Right lobe of liver (tissue), 6 donors: ENCODE data around the gene KIF2B. TPM values are rescaled to one million over a fixed set of nuclear protein-coding genes. Genes with fewer than 3 reads are reported as not detected.

Experiments used
- ATAC-seq, 4 donors: fragments of 200-7000 bp; cut with Tn5 transposase; one replicate each; pipeline ENCODE4 v1.9.1; 2020; ENCODE audit warnings: mild to moderate bottlenecking in 4 of 4, moderate library complexity in 4 of 4
- DNase-seq, 3 donors: peaks; one replicate each; pipeline ENCODE4 v3.0.0-alpha.2; 2020
- H3K27ac ChIP-seq, 3 donors: fragments of 200-600 bp; one replicate each; pipeline ENCODE4 v1.8.0; 2022
- H3K27me3 ChIP-seq, 2 donors: fragments of 200-600 bp; one replicate each; pipeline ENCODE4 v1.8.0; 2022
- H3K36me3 ChIP-seq, 4 donors: fragments of 200-600 bp; sonication (generic) in 1 of 4; one replicate each; pipeline versions ENCODE4 v1.5.1 to v1.8.0; 2017 to 2022; ENCODE audit warnings: control low read depth in 1 of 4
- H3K4me1 ChIP-seq, 4 donors: fragments of 200-600 bp; sonication (generic) in 1 of 4; one replicate each; pipeline versions ENCODE4 v1.5.1 to v1.8.0; 2017 to 2022; ENCODE audit warnings: control low read depth in 1 of 4
- H3K4me3 ChIP-seq, 3 donors: fragments of 200-600 bp; one replicate each; pipeline ENCODE4 v1.8.0; 2022
- H3K9me3 ChIP-seq, 4 donors: fragments of 200-600 bp; sonication (generic) in 1 of 4; one replicate each; pipeline versions ENCODE4 v1.5.1 to v1.8.0; 2017 to 2022; ENCODE audit warnings: control low read depth in 1 of 4
- POLR2A ChIP-seq: fragments of 450-650 bp; IDR thresholded peaks from one replicate; pipeline ENCODE4 v1.6.1; 2017; ENCODE audit warnings: antibody characterized with exemption, mild to moderate bottlenecking
- WGBS: methylation state at CpG from one replicate; pipeline ENCODE4 v1.1.6; 2018; ENCODE audit warnings: low coverage, low lambda C conversion rate; ENCODE audit not compliant: insufficient coverage; ENCODE audit errors: missing lambda C conversion rate; 5-methylcytosine and 5-hydroxymethylcytosine counted together
- intact Hi-C, 2 donors: fragments of 100-400 bp; cut with DNase I; formaldehyde crosslinking; loops; one replicate each; pipeline versions ENCODE4 v1.11.2 to v1.14.1; 2022
- long read RNA-seq: library from polyadenylated mRNA; unstranded; transcript quantifications from one replicate; pipeline ENCODE4 v2.0.0, GENCODE V29; 2019
- total RNA-seq, 6 experiments: library from RNA; depleted of rRNA in 2 of 6; stranded (reverse); fragments of >200 nt in 2 of 6; fragmentation: NEBNext Ultra II Directional in 3 of 6; extraction: Animal tissue kit (Norgen Biotek cat#: 25700) in 3 of 6; gene quantifications; one replicate each; pipeline versions ENCODE4 v1.1.0 to v1.2.4, GENCODE V29; 2016 to 2023
- TF ChIP-seq, protein P1 (sequence below), 4 donors: fragments of 200-600 bp in 3 of 4; fragments of 450-650 bp in 1 of 4; IDR thresholded peaks; one replicate each; pipeline versions ENCODE4 v1.5.1 to v1.8.0; 2016 to 2022; ENCODE audit warnings: antibody characterized with exemption in 4 of 4, mild to moderate bottlenecking in 2 of 4
- donor health status: DM: no; HTN: yes; CAD: no.
- donor health status: DM: no; HTN: no; CAD: no.
- donor health status: DM: no; HTN: no; CAD: no.
- donor health status: DM: no; HTN: yes; CAD: no.
- donor health status: DM: no; HTN: yes; CAD: no.

Gene KIF2B
- total RNA-seq: not detected
- long read RNA-seq: 0 reads

DNA sequence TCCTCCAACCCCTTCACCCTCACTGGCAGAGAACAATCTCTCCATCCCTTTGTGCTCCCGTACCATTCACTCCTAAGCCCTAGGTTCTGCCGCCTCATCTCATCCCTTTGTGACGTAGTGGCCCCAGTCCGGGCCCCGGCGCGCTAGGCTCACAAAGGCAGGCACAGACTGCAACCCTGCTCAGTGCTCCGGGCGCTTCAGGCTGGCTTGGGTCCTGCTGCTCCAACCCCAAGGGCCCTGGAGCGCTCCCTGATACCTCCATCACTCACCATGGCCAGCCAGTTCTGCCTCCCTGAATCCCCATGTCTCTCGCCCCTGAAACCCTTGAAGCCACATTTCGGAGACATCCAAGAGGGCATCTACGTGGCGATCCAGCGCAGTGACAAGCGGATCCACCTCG lies at the start of gene KIF2B:
Gene KIF2B (plus strand): TSS at position 164 of the 400 bp plus-strand sequence. CDS start 107 bp downstream, at position 271.
- intact Hi-C loops: no loop called here
- TF ChIP-seq POLR2A: no peak
- TF ChIP-seq, protein P1, sequence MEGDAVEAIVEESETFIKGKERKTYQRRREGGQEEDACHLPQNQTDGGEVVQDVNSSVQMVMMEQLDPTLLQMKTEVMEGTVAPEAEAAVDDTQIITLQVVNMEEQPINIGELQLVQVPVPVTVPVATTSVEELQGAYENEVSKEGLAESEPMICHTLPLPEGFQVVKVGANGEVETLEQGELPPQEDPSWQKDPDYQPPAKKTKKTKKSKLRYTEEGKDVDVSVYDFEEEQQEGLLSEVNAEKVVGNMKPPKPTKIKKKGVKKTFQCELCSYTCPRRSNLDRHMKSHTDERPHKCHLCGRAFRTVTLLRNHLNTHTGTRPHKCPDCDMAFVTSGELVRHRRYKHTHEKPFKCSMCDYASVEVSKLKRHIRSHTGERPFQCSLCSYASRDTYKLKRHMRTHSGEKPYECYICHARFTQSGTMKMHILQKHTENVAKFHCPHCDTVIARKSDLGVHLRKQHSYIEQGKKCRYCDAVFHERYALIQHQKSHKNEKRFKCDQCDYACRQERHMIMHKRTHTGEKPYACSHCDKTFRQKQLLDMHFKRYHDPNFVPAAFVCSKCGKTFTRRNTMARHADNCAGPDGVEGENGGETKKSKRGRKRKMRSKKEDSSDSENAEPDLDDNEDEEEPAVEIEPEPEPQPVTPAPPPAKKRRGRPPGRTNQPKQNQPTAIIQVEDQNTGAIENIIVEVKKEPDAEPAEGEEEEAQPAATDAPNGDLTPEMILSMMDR (IDR thresholded peaks at IDR 0.05): no peak
- Histone ChIP-seq H3K36me3 (no peaks in the 10 kb centered on the region), H3K4me1 (no peaks in the 10 kb centered on the region), H3K27ac (no peak within 1 kb of the TSS), H3K9me3 (no peaks in the 10 kb centered on the region), H3K4me3 (no peak within 1 kb of the TSS), H3K27me3 (peaks cover 0 to 7% of the 10 kb centered on the region in 2 donors)
- 79% methylated on average over 14 of the region's 17 CpGs for WGBS
- DNase-seq (no peak), ATAC-seq (no peak)

GRCh38 chr17:53780320-53780719 lies 42.4 kb upstream of the KIF2B start:
- Histone ChIP-seq H3K36me3 (no peaks in the 10 kb centered on the region), H3K4me1 (no peaks in the 10 kb centered on the region), H3K27ac (no peak overlapping the region), H3K27me3 (no peaks in the 10 kb centered on the region), H3K4me3 (no peak overlapping the region), H3K9me3 (no peaks in the 10 kb centered on the region)
- intact Hi-C loops: no loop called here
- DNase-seq (no peak), ATAC-seq (no peak)
- no peak for TF ChIP-seq POLR2A
- TF ChIP-seq, protein P1 (IDR thresholded peaks at IDR 0.05): no peak
- WGBS: no CpG with 5 or more reads among the region's 2 CpGs

DNA sequence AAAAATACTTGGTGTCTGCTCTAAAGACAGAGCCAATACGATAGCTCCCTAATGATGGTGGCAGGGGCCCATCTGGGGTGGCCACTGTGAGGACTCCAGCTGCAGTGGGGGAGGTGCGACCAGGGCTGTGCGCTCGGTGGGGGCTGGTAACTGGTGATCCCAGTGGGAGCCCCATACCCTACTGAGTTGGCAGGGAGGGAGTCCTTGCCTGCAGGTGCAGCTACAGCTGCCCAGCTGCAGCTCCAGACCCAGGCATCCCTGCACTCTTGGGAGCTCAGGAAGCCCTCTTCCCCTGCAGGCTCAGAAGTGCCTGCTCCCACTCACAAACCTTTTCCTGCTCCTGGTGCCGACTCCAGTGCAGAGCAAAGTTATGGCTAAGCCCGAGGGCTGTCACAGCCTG lies 31.2 kb upstream of the KIF2B start:
- intact Hi-C loops: no loop called here
- H3K9me3 ChIP-seq: no peaks in the 10 kb centered on the region
- H3K4me3 ChIP-seq: no peak overlapping the region
- TF ChIP-seq, protein P1 (IDR thresholded peaks at IDR 0.05): no peak
- no peak for TF ChIP-seq POLR2A
- WGBS: 60% methylated on average over 1 of the region's 6 CpGs
- no peaks in the 10 kb centered on the region for H3K27me3 ChIP-seq
- no peak for DNase-seq
- ATAC-seq: no peak
- no peaks in the 10 kb centered on the region for H3K4me1 ChIP-seq
- H3K36me3 ChIP-seq: no peaks in the 10 kb centered on the region
- H3K27ac ChIP-seq: no peak overlapping the region

DNA sequence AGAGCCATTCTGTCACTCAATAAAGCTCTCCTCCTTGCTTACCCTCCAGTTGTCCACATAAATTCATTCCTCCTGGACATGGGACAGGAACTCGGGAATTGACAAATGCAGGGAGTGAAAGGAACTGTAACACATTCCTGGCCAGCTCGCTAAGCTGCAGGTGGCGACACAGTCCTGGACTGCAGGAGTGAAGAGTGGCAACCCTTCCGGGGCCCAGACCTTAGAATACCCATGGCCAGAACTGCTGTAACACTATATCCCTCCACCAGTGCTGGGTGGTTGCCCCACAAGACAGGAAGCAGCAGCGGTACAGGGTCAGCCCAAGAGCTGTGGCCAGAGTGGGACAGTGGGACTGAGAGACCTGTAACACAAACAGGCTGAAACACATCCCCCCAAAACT lies 30.3 kb upstream of the KIF2B start:
- no peaks in the 10 kb centered on the region for H3K36me3 ChIP-seq
- no peak for ATAC-seq
- H3K4me1 ChIP-seq: no peaks in the 10 kb centered on the region
- 39% methylated on average over 2 of the region's 5 CpGs for WGBS
- no peak overlapping the region for H3K27ac ChIP-seq
- H3K9me3 ChIP-seq: no peaks in the 10 kb centered on the region
- TF ChIP-seq, protein P1 (IDR thresholded peaks at IDR 0.05): no peak
- TF ChIP-seq POLR2A: no peak
- intact Hi-C loops: no loop called here
- no peak for DNase-seq
- no peak overlapping the region for H3K4me3 ChIP-seq
- no peaks in the 10 kb centered on the region for H3K27me3 ChIP-seq

DNA sequence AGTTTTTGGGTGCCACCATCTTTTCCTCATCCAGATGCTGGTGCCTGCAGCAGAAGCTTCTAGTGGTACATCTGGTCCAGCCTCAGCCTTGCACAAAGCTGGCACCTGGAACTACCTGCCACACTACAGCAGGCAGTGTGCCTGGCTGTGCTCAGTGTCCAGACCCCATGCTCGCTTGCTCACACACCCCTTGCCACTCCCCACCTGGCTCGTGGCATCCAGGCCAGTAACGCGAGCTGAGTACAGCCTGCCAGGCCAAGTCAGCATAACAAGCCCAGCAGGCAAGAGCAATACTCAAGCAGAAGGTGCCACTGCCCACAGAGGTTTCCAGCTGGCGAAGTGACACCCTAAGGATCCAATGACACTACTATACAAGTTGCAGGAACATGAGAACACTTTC lies 29.7 kb upstream of the KIF2B start:
- no peak overlapping the region for H3K4me3 ChIP-seq
- ATAC-seq: peak in 1 of 4 donors; percentile 31
- DNase-seq: no peak
- intact Hi-C loops: no loop called here
- no peaks in the 10 kb centered on the region for H3K36me3 ChIP-seq
- no peak overlapping the region for H3K27ac ChIP-seq
- no peaks in the 10 kb centered on the region for H3K9me3 ChIP-seq
- no peaks in the 10 kb centered on the region for H3K27me3 ChIP-seq
- no peaks in the 10 kb centered on the region for H3K4me1 ChIP-seq
- WGBS: no CpG with 5 or more reads among the region's 5 CpGs
- TF ChIP-seq, protein P1 (IDR thresholded peaks at IDR 0.05): no peak
- TF ChIP-seq POLR2A: no peak
